ENCODE results near the gene PKIG. TPM values are rescaled to one million over a fixed set of nuclear protein-coding genes. Genes with fewer than 3 reads are reported as not detected.

PKIG gene
- total RNA-seq, 1 donor from 2014 or later: 326 TPM

- DNase-seq (ENCODE audit: low read depth, low spot score): no peak
These were observed 12.4 kb downstream of the PKIG start for GRCh38 chr20:44594730-44595129.

- DNase-seq (ENCODE audit: low read depth, low spot score): no peak
These were observed 13.6 kb downstream of the PKIG start for GRCh38 chr20:44596010-44596409.

GRCh38 chr20:44596876-44597275 lies 14.5 kb downstream of the PKIG start:
- no peak for DNase-seq (ENCODE audit: low read depth, low spot score)

- DNase-seq (ENCODE audit: low read depth, low spot score): no peak
These were observed 15.1 kb downstream of the PKIG start for GRCh38 chr20:44597516-44597915.

- DNase-seq (ENCODE audit: low read depth, low spot score): no peak
These were observed 15.6 kb downstream of the PKIG start for GRCh38 chr20:44597930-44598329.

- no peak for DNase-seq (ENCODE audit: low read depth, low spot score)
These were observed 16.3 kb downstream of the PKIG start for GRCh38 chr20:44598423-44599305.

GRCh38 chr20:44599715-44600114 lies 17.3 kb downstream of the PKIG start:
- no peak for DNase-seq (ENCODE audit: low read depth, low spot score)

GRCh38 chr20:44600301-44600700 lies 17.9 kb downstream of the PKIG start:
- no peak for DNase-seq (ENCODE audit: low read depth, low spot score)

GRCh38 chr20:44600758-44601201 lies 18.4 kb downstream of the PKIG start:
- DNase-seq (ENCODE audit: low read depth, low spot score): no peak

GRCh38 chr20:44601236-44601671 lies 18.9 kb downstream of the PKIG start:
- DNase-seq (ENCODE audit: low read depth, low spot score): no peak

- DNase-seq (ENCODE audit: low read depth, low spot score): peak; percentile 72
These were observed 19.4 kb downstream of the PKIG start for GRCh38 chr20:44601801-44602204.

- no peak for DNase-seq (ENCODE audit: low read depth, low spot score)
These were observed 20.9 kb downstream of the PKIG start for GRCh38 chr20:44603327-44603726.

- no peak for DNase-seq (ENCODE audit: low read depth, low spot score)
These were observed 24.5 kb downstream of the PKIG start for GRCh38 chr20:44606725-44607441.

- DNase-seq (ENCODE audit: low read depth, low spot score): no peak
These were observed 26.7 kb downstream of the PKIG start for GRCh38 chr20:44609006-44609515.

- peak; percentile 75 for DNase-seq (ENCODE audit: low read depth, low spot score)
These were observed 27.3 kb downstream of the PKIG start for GRCh38 chr20:44609516-44610312.

GRCh38 chr20:44610313-44610962 lies 28.1 kb downstream of the PKIG start:
- no peak for DNase-seq (ENCODE audit: low read depth, low spot score)

- DNase-seq (ENCODE audit: low read depth, low spot score): no peak
These were observed 31.2 kb downstream of the PKIG start for GRCh38 chr20:44613575-44613974.

GRCh38 chr20:44614525-44614924 lies 32.1 kb downstream of the PKIG start:
- no peak for DNase-seq (ENCODE audit: low read depth, low spot score)

- peak; percentile 49 for DNase-seq (ENCODE audit: low read depth, low spot score)
These were observed 32.9 kb downstream of the PKIG start for GRCh38 chr20:44615169-44615791.

GRCh38 chr20:44615876-44616603 lies 33.7 kb downstream of the PKIG start:
- no peak for DNase-seq (ENCODE audit: low read depth, low spot score)

All from pulmonary artery endothelial cell (primary cell).